Gastroesophageal sphincter (tissue), 3 donors: ENCODE results near the gene MAST3.

Experiments
- POLR2AphosphoS5 ChIP-seq: sonication (generic); formaldehyde crosslinking; IDR thresholded peaks from one replicate; pipeline ENCODE4 v1.6.1; 2017; ENCODE audit warnings: antibody characterized with exemption
- TF ChIP-seq, protein P1 (sequence below), 4 experiments: fragments of 200-600 bp in 2 of 4; fragments of 450-650 bp in 2 of 4; sonication (generic) in 1 of 4; IDR thresholded peaks; one replicate each; pipeline ENCODE4 v1.5.1; 2017 to 2019; ENCODE audit warnings: antibody characterized with exemption in 4 of 4, mild to moderate bottlenecking in 2 of 4, moderate library complexity in 2 of 4

- TF ChIP-seq, protein P1, sequence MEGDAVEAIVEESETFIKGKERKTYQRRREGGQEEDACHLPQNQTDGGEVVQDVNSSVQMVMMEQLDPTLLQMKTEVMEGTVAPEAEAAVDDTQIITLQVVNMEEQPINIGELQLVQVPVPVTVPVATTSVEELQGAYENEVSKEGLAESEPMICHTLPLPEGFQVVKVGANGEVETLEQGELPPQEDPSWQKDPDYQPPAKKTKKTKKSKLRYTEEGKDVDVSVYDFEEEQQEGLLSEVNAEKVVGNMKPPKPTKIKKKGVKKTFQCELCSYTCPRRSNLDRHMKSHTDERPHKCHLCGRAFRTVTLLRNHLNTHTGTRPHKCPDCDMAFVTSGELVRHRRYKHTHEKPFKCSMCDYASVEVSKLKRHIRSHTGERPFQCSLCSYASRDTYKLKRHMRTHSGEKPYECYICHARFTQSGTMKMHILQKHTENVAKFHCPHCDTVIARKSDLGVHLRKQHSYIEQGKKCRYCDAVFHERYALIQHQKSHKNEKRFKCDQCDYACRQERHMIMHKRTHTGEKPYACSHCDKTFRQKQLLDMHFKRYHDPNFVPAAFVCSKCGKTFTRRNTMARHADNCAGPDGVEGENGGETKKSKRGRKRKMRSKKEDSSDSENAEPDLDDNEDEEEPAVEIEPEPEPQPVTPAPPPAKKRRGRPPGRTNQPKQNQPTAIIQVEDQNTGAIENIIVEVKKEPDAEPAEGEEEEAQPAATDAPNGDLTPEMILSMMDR (IDR thresholded peaks at IDR 0.05) = no peak
- TF ChIP-seq POLR2AphosphoS5 = no peak
These were observed 13.5 kb upstream of the MAST3 start for GRCh38 chr19:18083929-18084684.
